Measurements from ENCODE around the gene UBL4A.

DNA sequence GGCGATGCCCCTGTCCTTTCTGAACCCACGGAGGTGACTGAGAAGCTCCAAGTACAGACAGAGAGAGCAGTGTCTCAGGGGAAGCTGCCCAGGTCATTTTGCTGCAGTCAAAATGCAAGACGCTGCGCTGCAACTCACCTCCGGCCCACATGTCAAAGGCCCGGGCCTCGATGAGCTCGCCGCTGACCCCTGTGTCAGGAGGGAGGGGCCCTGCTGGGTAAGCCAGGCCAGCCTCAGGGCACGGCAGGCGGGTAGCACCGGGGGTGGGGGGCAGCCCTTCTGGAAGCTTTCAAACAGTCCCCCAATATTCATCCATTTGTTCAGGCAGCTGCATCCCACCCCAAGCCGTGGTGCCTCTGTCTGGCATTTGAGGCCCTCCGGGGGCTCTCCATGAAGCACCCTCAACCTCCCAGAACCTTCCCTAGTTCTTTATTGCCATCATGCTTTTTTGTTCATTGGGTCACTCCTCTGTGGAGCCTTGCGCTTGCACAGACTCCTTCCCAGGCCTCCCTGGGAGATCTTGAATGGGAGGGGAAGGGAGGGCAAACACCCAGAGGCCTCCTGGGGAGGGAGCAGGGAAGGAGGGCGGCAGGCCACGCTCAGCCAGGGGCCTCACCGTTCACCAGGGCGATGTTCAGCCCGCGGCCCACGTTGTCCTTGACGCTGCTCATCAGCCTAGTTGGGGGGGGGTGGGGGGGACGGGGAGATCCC is 21.4 kb upstream of the UBL4A start:
- no peak for TF ChIP-seq POLR2AphosphoS5 (IDR thresholded peaks at IDR 0.05; ENCODE audit: insufficient read depth in 1 of 2, low read depth in 1 of 2)
- no peak for TF ChIP-seq POLR2A (IDR thresholded peaks at IDR 0.05)
